ENCODE measurements around the gene ZBTB1. TPM values are rescaled to one million over a fixed set of nuclear protein-coding genes. Genes with fewer than 3 reads are reported as not detected.
"Not testable (repeated sequence)": the region's sequence is repeated elsewhere in the genome, so short reads cannot be mapped to it uniquely, and the experiment has no call there.

The ZBTB1 gene
- total RNA-seq, 6 experiments from 2014 or later: 10.6 to 16.8 (median 14.9) TPM

DNA sequence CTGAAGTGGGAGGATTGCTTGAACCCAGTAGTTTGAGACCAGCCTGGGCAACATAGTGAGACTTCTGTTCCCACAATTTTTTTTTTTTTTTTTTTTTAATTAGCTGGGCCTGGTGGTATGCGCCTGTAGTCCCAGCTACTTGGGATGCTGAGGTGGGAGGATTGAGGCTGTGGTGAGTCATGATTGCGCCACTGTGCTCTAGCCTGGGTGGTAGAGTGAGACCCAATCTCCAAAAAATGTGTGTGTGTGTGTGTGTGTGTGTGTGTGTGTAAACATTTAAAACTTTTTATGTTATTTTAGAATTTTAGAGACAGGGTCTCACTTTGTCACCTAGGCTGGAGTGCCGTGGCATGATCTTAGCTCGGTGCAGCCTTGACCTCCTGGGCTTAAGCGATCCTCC lies 52.0 kb downstream of the ZBTB1 start:
- no peaks in the 10 kb centered on the region for H3K9me3 ChIP-seq
- no peak for TF ChIP-seq POLR2A (IDR thresholded peaks at IDR 0.05)
- TF ChIP-seq CTCF (IDR thresholded peaks at IDR 0.05): no peak
- H3K27ac ChIP-seq: no peak overlapping the region
- ATAC-seq (peak in 1 of 4 donors; percentile 35), DNase-seq (no peak)
- 89% methylated on average over 5 of the region's 5 CpGs for WGBS (ENCODE audit: insufficient coverage, low coverage, low lambda C conversion rate, missing lambda C conversion rate)
- H3K4me3 ChIP-seq: no peak overlapping the region
- H3K27me3 ChIP-seq: no peaks in the 10 kb centered on the region
- no peaks in the 10 kb centered on the region for H3K4me1 ChIP-seq
- intact Hi-C loops (cut with DNase I): no loop called here
- no peaks in the 10 kb centered on the region for H3K36me3 ChIP-seq

DNA sequence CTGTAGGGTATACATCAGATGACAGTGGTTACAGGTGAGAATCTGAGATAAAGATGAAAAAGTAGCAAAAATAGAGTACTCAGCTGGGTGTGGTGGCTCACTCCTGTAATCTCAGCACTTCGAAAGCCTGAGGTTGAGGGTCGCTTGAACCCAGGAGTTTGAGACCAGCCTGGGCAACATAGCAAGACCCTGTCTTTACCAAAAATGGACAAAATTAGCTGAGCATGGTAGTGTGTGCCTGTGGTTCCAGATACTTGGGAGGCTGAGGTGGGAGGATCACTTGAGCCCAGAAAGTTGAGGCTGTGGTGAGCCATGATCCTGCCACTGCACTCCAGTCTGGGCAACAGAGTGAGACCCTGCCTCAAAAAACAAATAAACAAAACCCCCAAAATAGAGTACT lies 53.6 kb downstream of the ZBTB1 start:
- intact Hi-C loops (cut with DNase I); H3K36me3 ChIP-seq; H3K27ac ChIP-seq; DNase-seq; ATAC-seq; H3K4me1 ChIP-seq; H3K9me3 ChIP-seq; H3K4me3 ChIP-seq; H3K27me3 ChIP-seq: not testable (repeated sequence)
- WGBS (ENCODE audit: insufficient coverage, low coverage, low lambda C conversion rate, missing lambda C conversion rate): 70% methylated on average over 2 of the region's 2 CpGs

GRCh38 chr14:64561631-64562030 lies 57.1 kb downstream of the ZBTB1 start:
- Histone ChIP-seq H3K27ac (no peak overlapping the region), H3K4me1 (no peaks in the 10 kb centered on the region), H3K9me3 (no peaks in the 10 kb centered on the region), H3K4me3 (no peak overlapping the region), H3K27me3 (no peaks in the 10 kb centered on the region), H3K36me3 (no peaks in the 10 kb centered on the region)
- no peak for DNase-seq
- 70% methylated on average over 2 of the region's 2 CpGs for WGBS (ENCODE audit: insufficient coverage, low coverage, low lambda C conversion rate, missing lambda C conversion rate)
- intact Hi-C loops (cut with DNase I): no loop called here
- no peak for TF ChIP-seq POLR2A (IDR thresholded peaks at IDR 0.05)
- ATAC-seq: no peak

DNA sequence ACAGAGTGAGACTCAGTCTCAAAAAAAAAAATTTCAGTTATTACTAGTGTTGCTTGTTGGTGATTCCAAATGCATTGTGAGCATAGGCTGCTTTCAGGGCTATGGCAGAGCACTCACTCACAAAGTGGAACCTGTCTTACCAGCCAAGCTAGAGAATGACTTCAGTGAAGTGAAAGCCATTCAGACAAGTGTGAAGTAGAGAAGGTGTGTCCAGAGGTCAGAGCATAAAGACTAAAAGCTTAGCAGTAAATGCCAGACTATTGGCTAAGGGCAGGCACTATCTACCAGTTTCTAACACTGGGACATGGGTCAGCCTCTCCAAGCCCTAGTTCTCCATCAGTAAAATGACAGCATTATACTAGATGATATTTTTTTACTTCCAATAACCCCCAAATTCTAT lies 57.9 kb downstream of the ZBTB1 start:
- no peaks in the 10 kb centered on the region for H3K9me3 ChIP-seq
- no peak for ATAC-seq
- TF ChIP-seq CTCF (IDR thresholded peaks at IDR 0.05): no peak
- no peak for TF ChIP-seq POLR2A (IDR thresholded peaks at IDR 0.05)
- DNase-seq: no peak
- intact Hi-C loops (cut with DNase I): no loop called here
- H3K4me1 ChIP-seq: no peaks in the 10 kb centered on the region
- H3K27ac ChIP-seq: no peak overlapping the region
- H3K4me3 ChIP-seq: no peak overlapping the region
- H3K27me3 ChIP-seq: no peaks in the 10 kb centered on the region
- no peaks in the 10 kb centered on the region for H3K36me3 ChIP-seq

DNA sequence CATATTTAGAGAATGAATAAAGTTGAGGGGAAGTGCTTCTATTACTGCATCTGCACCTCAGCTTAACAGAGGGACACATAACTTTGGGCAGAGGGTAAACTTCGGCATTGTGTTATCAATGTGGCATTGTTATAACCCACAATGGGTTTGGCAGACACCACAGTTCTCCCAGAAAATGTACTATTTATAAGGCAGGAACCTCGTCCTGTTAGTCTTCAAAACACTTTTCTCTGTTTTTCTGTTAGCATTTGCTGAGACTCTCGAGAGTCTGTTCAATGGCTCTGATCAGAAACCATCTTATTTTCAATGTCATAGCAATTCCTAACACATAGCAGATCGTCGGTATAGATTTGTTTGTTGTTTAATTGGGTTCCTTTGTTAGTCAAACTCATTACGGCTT lies 59.1 kb downstream of the ZBTB1 start:
- DNase-seq (no peak), ATAC-seq (no peak)
- Histone ChIP-seq H3K4me3 (no peak overlapping the region), H3K9me3 (no peaks in the 10 kb centered on the region), H3K4me1 (no peaks in the 10 kb centered on the region), H3K27ac (no peak overlapping the region), H3K36me3 (no peaks in the 10 kb centered on the region), H3K27me3 (no peaks in the 10 kb centered on the region)
- intact Hi-C loops (cut with DNase I): no loop called here
- no peak for TF ChIP-seq POLR2A (IDR thresholded peaks at IDR 0.05)
- no peak for TF ChIP-seq CTCF (IDR thresholded peaks at IDR 0.05)
- 69% methylated on average over 5 of the region's 6 CpGs for WGBS (ENCODE audit: insufficient coverage, low coverage, low lambda C conversion rate, missing lambda C conversion rate)

DNA sequence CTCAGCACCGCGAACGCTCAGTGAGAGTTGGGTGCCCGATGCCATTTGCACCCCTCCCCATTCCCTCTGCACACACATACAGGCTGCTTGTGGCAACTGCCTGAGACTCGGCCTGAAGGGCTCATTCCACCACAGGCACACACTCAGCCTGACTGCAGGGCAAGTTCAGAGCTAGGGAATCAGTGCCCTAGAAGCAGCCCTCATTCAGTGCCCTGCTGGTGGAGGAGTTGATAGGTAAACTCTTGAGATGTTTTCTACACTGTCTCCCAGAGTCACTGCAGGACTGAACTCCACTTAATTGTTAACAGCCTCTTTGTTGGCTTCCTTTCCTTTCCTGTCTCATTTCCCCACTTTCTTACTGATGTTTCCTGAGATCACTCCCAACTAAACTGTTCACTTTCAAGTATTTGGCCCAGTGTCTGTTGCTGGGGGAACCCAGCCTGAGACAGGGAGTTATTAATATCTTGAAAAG lies 62.1 kb downstream of the ZBTB1 start:
- Histone ChIP-seq H3K27ac (no peak overlapping the region), H3K9me3 (no peaks in the 10 kb centered on the region), H3K27me3 (no peaks in the 10 kb centered on the region), H3K4me1 (no peaks in the 10 kb centered on the region), H3K4me3 (no peak overlapping the region), H3K36me3 (no peaks in the 10 kb centered on the region)
- peak in 1 of 4 donors; percentile 21 for ATAC-seq
- no peak for DNase-seq
- TF ChIP-seq CTCF (IDR thresholded peaks at IDR 0.05) (no peak), POLR2A (IDR thresholded peaks at IDR 0.05) (no peak)
- intact Hi-C loops (cut with DNase I): no loop called here
- WGBS (ENCODE audit: insufficient coverage, low coverage, low lambda C conversion rate, missing lambda C conversion rate): no CpG with 5 or more reads among the region's 5 CpGs
